Caco-2 (cell line): ENCODE results near the gene NRXN3. TPM values are rescaled to one million over a fixed set of nuclear protein-coding genes. Genes with fewer than 3 reads are reported as not detected.

ENCODE experiments used
- BruUV-seq: library from RNA; stranded (reverse); fragments of 400-500 nt; replicated peaks from 2 replicates; lab custom pipeline; 2021; lab: Mats Ljungman, UMichigan
- CTCF ChIA-PET: fragments of 300-600 bp; sonication (Branson Sonifier 250); formaldehyde crosslinking; loops from one replicate; lab custom pipeline; 2022; ENCODE audit warnings: antibody characterized with exemption; lab: Charles Lee
- POLR2A ChIA-PET: fragments of 300-600 bp; sonication (Branson Sonifier 250); formaldehyde crosslinking; loops from one replicate; lab custom pipeline; 2022; ENCODE audit warnings: antibody characterized with exemption; lab: Charles Lee
- DNase-seq, 2 experiments: peaks; one replicate each; pipeline versions ENCODE4 v3.0.0 to v3.0.0-alpha.2; 2020 to 2022
- H3K27me3 ChIP-seq: replicated peaks from 2 replicates; pipeline ENCODE4 v1.6.0; 2011; ENCODE audit warnings: low read length; ENCODE audit not compliant: control insufficient read depth, insufficient read depth
- H3K36me3 ChIP-seq: 2 replicates; pipeline ENCODE4 v1.5.1; 2011; ENCODE audit warnings: low read length; ENCODE audit not compliant: control insufficient read depth, insufficient read depth
- H3K4me1 ChIP-seq: fragments of 250-450 bp; sonication (Bioruptor Pico); 2 replicates; pipeline ENCODE4 v1.5.1; 2020; ENCODE audit warnings: mild to moderate bottlenecking
- H3K4me3 ChIP-seq: 2 replicates; pipeline ENCODE4 v1.5.1; 2011; ENCODE audit warnings: low read depth, mild to moderate bottlenecking, control low read depth, low read length
- H3K9me3 ChIP-seq: fragments of 250-450 bp; sonication (Bioruptor Pico); 2 replicates; pipeline ENCODE4 v1.5.1; 2020; ENCODE audit warnings: mild to moderate bottlenecking, moderate library complexity
- H3K27ac Mint-ChIP-seq: one replicate; pipeline ENCODE4 v1.8.0; 2022; ENCODE audit warnings: mixed read lengths; ENCODE audit not compliant: unreplicated experiment
- H3K27me3 Mint-ChIP-seq: one replicate; pipeline ENCODE4 v1.8.0; 2022; ENCODE audit warnings: mixed read lengths; ENCODE audit not compliant: insufficient read depth, unreplicated experiment
- H3K36me3 Mint-ChIP-seq: one replicate; pipeline ENCODE4 v1.8.0; 2022; ENCODE audit warnings: mild to moderate bottlenecking, mixed read lengths; ENCODE audit not compliant: insufficient read depth, unreplicated experiment
- H3K4me1 Mint-ChIP-seq: one replicate; pipeline ENCODE4 v1.8.0; 2022; ENCODE audit warnings: low read depth, mixed read lengths; ENCODE audit not compliant: unreplicated experiment
- H3K4me3 Mint-ChIP-seq: one replicate; pipeline ENCODE4 v1.8.0; 2022; ENCODE audit warnings: mild to moderate bottlenecking, moderate library complexity, mixed read lengths; ENCODE audit not compliant: unreplicated experiment
- H3K9me3 Mint-ChIP-seq: one replicate; pipeline ENCODE4 v1.8.0; 2022; ENCODE audit warnings: mixed read lengths; ENCODE audit not compliant: unreplicated experiment
- intact Hi-C: fragments of 100-400 bp; cut with micrococcal nuclease; formaldehyde crosslinking; loops from one replicate; pipeline ENCODE4 v1.10.0; 2022; ENCODE audit not compliant: unreplicated experiment
- total RNA-seq: library from RNA; stranded (reverse); gene quantifications from 2 replicates; pipeline ENCODE4 v1.2.3, GENCODE V29; 2022
- TF ChIP-seq, protein P1 (sequence below), 2 experiments: fragments of 200-600 bp in 1 of 2; IDR thresholded peaks; 1 replicate in 1 of 2; 2 replicates in 1 of 2; pipeline versions ENCODE4 v1.5.1 to v1.8.0; 2011 to 2022; ENCODE audit warnings: antibody characterized with exemption in 1 of 2, control low read depth in 1 of 2, inconsistent platforms in 1 of 2, low read depth in 1 of 2, low read length in 1 of 2, mild to moderate bottlenecking in 1 of 2, moderate library complexity in 1 of 2; ENCODE audit not compliant: insufficient read depth in 1 of 2, severe bottlenecking in 1 of 2, unreplicated experiment in 1 of 2

Gene NRXN3
- total RNA-seq, 1 experiment from 2014 or later, result 12.4 TPM

GRCh38 chr14:79552778-79553177 is 1382.6 kb downstream of the NRXN3 start:
- CTCF ChIA-PET, result no interaction called here
- Histone ChIP-seq H3K4me1 (peaks cover 63% of the 10 kb centered on the region), H3K4me3 (no peak overlapping the region), H3K9me3 (no peaks in the 10 kb centered on the region), H3K27me3 (no peaks in the 10 kb centered on the region), H3K36me3 (no peaks in the 10 kb centered on the region)
- H3K27ac Mint-ChIP-seq, result peak overlapping the region; percentile 90
- BruUV-seq, result no TSS peak
- POLR2A ChIA-PET, result interaction anchor here (0.6 to 0.7 kb wide), 2 partner anchors 12 to 43 kb away, joined by 3 to 4 read pairs; no protein-coding TSS in a partner anchor
- H3K36me3 Mint-ChIP-seq, result peaks cover 13% of the 10 kb centered on the region
- intact Hi-C loops, result loop anchor here (1.0 to 10.0 kb wide), 8 partner anchors 10 to 274 kb away; no protein-coding TSS in a partner anchor
- peak overlapping the region; percentile 62 for H3K4me3 Mint-ChIP-seq
- DNase-seq, result peak; percentile 91 to 92
- peaks cover 32% of the 10 kb centered on the region for H3K9me3 Mint-ChIP-seq
- TF ChIP-seq, protein P1, sequence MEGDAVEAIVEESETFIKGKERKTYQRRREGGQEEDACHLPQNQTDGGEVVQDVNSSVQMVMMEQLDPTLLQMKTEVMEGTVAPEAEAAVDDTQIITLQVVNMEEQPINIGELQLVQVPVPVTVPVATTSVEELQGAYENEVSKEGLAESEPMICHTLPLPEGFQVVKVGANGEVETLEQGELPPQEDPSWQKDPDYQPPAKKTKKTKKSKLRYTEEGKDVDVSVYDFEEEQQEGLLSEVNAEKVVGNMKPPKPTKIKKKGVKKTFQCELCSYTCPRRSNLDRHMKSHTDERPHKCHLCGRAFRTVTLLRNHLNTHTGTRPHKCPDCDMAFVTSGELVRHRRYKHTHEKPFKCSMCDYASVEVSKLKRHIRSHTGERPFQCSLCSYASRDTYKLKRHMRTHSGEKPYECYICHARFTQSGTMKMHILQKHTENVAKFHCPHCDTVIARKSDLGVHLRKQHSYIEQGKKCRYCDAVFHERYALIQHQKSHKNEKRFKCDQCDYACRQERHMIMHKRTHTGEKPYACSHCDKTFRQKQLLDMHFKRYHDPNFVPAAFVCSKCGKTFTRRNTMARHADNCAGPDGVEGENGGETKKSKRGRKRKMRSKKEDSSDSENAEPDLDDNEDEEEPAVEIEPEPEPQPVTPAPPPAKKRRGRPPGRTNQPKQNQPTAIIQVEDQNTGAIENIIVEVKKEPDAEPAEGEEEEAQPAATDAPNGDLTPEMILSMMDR (IDR thresholded peaks at IDR 0.05; ENCODE audit: insufficient read depth in 1 of 2, low read depth in 1 of 2, low read length in 1 of 2, severe bottlenecking in 1 of 2, unreplicated experiment in 1 of 2), result no peak
- H3K27me3 Mint-ChIP-seq, result no peaks in the 10 kb centered on the region
- peaks cover 49% of the 10 kb centered on the region for H3K4me1 Mint-ChIP-seq

- no TSS peak for BruUV-seq
- no peaks in the 10 kb centered on the region for H3K27me3 Mint-ChIP-seq
Measured at GRCh38 chr14:79554816-79555215, 1384.6 kb downstream of the NRXN3 start.

DNA sequence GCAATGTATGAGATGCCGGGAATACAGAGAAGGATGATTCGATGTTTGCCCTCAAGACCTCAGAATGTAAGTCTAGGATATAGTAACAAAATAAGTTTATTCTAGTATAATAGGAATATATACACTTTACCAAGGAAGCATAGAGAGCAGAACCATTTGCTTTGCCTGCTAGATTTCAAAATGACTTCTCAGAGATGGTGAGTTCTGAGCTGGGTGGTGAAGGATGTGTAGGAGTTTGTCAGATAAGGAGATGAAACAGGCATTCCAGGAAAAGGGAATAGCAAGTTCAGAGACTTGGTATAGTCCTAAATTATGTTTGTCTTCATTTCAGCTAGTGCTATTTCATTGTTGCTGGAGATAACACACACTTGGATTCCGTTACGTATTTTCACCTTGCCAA is 1385.3 kb downstream of the NRXN3 start:
- peaks cover 13% of the 10 kb centered on the region for H3K36me3 Mint-ChIP-seq
- no peak for DNase-seq
- no peaks in the 10 kb centered on the region for H3K27me3 Mint-ChIP-seq
- intact Hi-C loops, result loop anchor here (10.0 kb wide), 1 partner anchor 131 kb away; no protein-coding TSS in a partner anchor
- Histone ChIP-seq H3K4me3 (no peak overlapping the region), H3K36me3 (no peaks in the 10 kb centered on the region), H3K4me1 (peaks cover 51% of the 10 kb centered on the region), H3K27me3 (no peaks in the 10 kb centered on the region), H3K9me3 (no peaks in the 10 kb centered on the region)
- peaks cover 48% of the 10 kb centered on the region for H3K4me1 Mint-ChIP-seq
- POLR2A ChIA-PET, result no interaction called here
- BruUV-seq, result no TSS peak
- peaks cover 32% of the 10 kb centered on the region for H3K9me3 Mint-ChIP-seq
- no peak overlapping the region for H3K4me3 Mint-ChIP-seq
- CTCF ChIA-PET, result no interaction called here
- TF ChIP-seq, protein P1 (IDR thresholded peaks at IDR 0.05; ENCODE audit: insufficient read depth in 1 of 2, low read depth in 1 of 2, low read length in 1 of 2, severe bottlenecking in 1 of 2, unreplicated experiment in 1 of 2), result no peak
- H3K27ac Mint-ChIP-seq, result no peak overlapping the region

More at GRCh38 chr14:79554816-79555215, 1384.6 kb downstream of the NRXN3 start:
- Mint-ChIP-seq H3K4me1 (peaks cover 48% of the 10 kb centered on the region), H3K36me3 (peaks cover 13% of the 10 kb centered on the region), H3K9me3 (peaks cover 32% of the 10 kb centered on the region), H3K27ac (peak overlapping the region; percentile 90), H3K4me3 (peak overlapping the region; percentile 27)
- intact Hi-C loops, result loop anchor here (5.0 to 10.0 kb wide), 2 partner anchors 130 to 258 kb away; no protein-coding TSS in a partner anchor
- ChIA-PET CTCF (no interaction called here), POLR2A (no interaction called here)
- Histone ChIP-seq H3K4me3 (no peak overlapping the region), H3K9me3 (no peaks in the 10 kb centered on the region), H3K27me3 (no peaks in the 10 kb centered on the region), H3K4me1 (peaks cover 57% of the 10 kb centered on the region), H3K36me3 (no peaks in the 10 kb centered on the region)
- TF ChIP-seq, protein P1 (IDR thresholded peaks at IDR 0.05; ENCODE audit: insufficient read depth in 1 of 2, low read depth in 1 of 2, low read length in 1 of 2, severe bottlenecking in 1 of 2, unreplicated experiment in 1 of 2), result no peak
- no peak for DNase-seq
